HUES48 (cell line): ENCODE data around the gene B4GALNT4.
A peak's percentile ranks its signal among the peaks of the same experiment; 100 is the strongest.
"Not testable (repeated sequence)": the region's sequence is repeated elsewhere in the genome, so short reads cannot be mapped to it uniquely, and the experiment has no call there.

Source experiments
- H3K27ac ChIP-seq: one replicate; pipeline ENCODE4 v1.7.0; 2013; ENCODE audit warnings: low read depth, low read length, inconsistent platforms
- H3K27me3 ChIP-seq: 2 replicates; pipeline ENCODE4 v1.6.1; 2013; ENCODE audit warnings: mild to moderate bottlenecking, low read length; ENCODE audit not compliant: control insufficient read depth, insufficient read depth
- H3K36me3 ChIP-seq: 2 replicates; pipeline ENCODE4 v1.6.1; 2013; ENCODE audit warnings: low read length; ENCODE audit not compliant: control insufficient read depth, insufficient read depth
- H3K4me1 ChIP-seq: 2 replicates; pipeline ENCODE4 v1.6.1; 2013; ENCODE audit warnings: mild to moderate bottlenecking, low read length; ENCODE audit not compliant: control insufficient read depth, insufficient read depth
- H3K4me3 ChIP-seq: 2 replicates; pipeline ENCODE4 v1.5.1; 2013; ENCODE audit warnings: mild to moderate bottlenecking, low read depth, low read length
- H3K9ac ChIP-seq: 2 replicates; pipeline ENCODE4 v1.6.1; 2013; ENCODE audit warnings: mild to moderate bottlenecking, low read depth, low read length, moderate library complexity
- H3K9me3 ChIP-seq: 2 replicates; pipeline ENCODE4 v1.6.1; 2013; ENCODE audit warnings: low read length; ENCODE audit not compliant: control insufficient read depth, insufficient read depth

B4GALNT4 gene

DNA sequence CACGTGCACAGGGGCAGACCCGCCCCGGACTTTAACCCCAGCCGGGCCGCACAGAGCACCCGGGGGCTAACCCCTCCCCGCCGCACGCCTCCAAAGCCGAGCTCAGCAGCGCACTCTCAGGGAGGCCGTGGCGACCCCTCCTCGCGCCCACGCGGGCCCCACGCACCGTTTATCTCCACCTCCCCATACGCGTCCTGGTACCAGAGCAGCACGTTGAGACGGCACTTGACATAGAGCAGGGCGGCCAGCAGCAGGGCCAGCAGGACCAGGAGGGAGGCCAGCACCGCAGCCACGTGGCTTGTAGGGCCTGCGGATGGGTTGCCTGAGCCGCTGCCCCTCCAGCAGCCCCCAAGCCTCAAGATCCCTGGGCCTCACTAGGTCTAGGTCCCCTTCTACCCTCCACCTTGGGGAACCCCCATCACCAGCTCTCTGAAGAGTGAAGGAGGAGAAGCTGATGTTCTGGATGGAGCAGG lies 38.4 kb downstream of the B4GALNT4 start:
- Histone ChIP-seq H3K27ac (no peak overlapping the region), H3K4me1 (no peaks in the 10 kb centered on the region), H3K4me3 (peak overlapping the region; percentile 30; the same call in 1 of the 2 replicates), H3K36me3 (peaks cover 10% of the 10 kb centered on the region), H3K9ac (no peak overlapping the region), H3K9me3 (no peaks in the 10 kb centered on the region), H3K27me3 (no peaks in the 10 kb centered on the region)

GRCh38 chr11:408154-409007 lies 39.1 kb downstream of the B4GALNT4 start:
- no peaks in the 10 kb centered on the region for H3K4me1 ChIP-seq
- H3K9ac ChIP-seq, result no peak overlapping the region
- no peaks in the 10 kb centered on the region for H3K9me3 ChIP-seq
- H3K27me3 ChIP-seq, result no peaks in the 10 kb centered on the region
- H3K4me3 ChIP-seq, result no peak overlapping the region
- no peak overlapping the region for H3K27ac ChIP-seq
- peaks cover 10% of the 10 kb centered on the region for H3K36me3 ChIP-seq

DNA sequence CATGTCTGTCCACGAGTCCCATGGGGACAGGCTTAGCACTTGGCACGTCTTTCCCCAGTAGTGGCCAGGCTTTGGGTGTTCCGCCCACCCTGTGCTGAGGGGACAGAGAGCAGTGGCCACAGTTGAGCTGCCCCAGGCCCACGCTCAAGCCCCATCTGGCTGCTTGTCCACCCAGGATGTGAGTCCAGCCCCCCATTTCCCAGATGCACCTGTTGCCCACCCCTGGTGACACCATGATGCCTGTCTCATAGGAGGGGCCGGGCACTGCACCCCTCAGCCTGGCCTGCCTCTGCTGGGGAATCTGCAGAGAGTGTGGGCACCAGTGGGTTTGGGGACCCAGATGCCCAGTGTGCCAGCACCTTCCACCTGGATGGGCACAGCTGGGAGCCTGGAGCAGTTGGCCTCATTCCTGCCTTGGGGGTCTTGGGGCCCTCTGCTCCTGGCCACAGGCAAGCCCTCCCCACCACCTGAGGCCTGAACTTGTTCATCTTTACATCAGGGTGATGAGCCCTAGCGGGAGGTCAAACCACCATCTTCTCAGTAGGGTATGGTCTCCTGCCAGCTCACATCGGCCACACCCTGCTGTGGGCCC lies 39.8 kb downstream of the B4GALNT4 start:
- Histone ChIP-seq H3K9ac (no peak overlapping the region), H3K9me3 (no peaks in the 10 kb centered on the region), H3K27ac (no peak overlapping the region), H3K36me3 (peaks cover 3% of the 10 kb centered on the region; the same call in 1 of the 2 replicates), H3K27me3 (no peaks in the 10 kb centered on the region), H3K4me3 (no peak overlapping the region), H3K4me1 (no peaks in the 10 kb centered on the region)

DNA sequence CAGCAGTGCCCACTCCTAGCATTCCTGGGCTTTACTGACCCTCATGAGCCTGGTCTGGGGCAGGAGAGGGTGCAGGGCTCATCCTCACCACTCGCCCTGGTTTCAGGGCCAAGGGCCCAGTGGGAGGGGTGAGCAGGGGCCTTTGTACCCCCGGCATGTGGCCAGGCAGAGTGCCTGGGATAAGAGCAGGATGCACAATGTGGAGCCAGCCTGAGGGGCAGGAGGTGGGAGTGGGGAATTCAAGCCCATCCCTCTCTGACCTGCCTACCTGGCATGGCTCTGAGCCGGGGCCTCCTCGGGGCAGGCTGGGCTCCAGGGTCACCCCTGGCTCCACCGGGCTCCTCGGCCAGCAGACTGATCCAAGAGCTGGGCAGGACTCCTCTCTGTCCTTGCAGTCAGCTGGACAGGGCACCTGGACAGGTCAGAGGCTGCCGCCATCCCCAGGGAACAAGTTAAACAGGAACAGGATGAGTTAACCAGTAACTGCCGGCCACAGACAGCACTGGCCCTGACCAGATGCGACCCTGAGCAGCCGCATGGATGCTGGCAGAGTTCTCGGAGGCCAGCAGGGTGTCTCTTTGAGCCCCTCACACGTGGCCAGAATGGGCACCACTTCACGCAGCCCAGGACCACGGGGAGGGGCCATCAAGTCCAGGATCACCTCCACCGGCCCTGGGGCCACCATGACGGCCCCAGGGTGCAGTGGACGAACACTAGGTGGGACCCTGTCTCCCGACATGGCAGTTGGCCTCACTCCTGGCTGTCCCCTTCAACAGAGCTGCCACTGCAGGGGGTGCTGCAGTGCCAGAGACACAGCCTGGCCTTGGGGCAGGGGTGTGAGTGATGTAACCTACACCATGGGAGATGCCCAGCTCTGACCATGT lies 40.5 kb downstream of the B4GALNT4 start:
- Histone ChIP-seq H3K36me3 (no peaks in the 10 kb centered on the region), H3K9me3 (no peaks in the 10 kb centered on the region), H3K27me3 (no peaks in the 10 kb centered on the region), H3K27ac (no peak overlapping the region), H3K9ac (no peak overlapping the region), H3K4me1 (no peaks in the 10 kb centered on the region), H3K4me3 (no peak overlapping the region)

DNA sequence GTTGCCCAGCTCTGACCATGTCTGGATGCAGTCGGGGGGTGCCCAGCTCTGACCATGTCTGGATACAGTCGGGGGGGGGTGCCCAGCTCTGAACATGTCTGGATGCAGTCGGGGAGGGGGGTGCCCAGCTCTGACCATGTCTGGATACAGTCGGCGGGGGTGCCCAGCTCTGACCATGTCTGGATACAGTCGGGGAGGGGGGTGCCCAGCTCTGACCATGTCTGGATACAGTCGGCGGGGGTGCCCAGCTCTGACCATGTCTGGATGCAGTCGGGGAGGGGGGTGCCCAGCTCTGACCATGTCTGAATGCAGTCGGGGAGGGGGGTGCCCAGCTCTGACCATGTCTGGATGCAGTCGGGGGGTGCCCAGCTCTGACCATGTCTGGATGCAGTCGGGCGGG lies 41.4 kb downstream of the B4GALNT4 start:
- H3K9me3 ChIP-seq, H3K27ac ChIP-seq, H3K4me1 ChIP-seq, H3K9ac ChIP-seq, H3K36me3 ChIP-seq, H3K27me3 ChIP-seq, H3K4me3 ChIP-seq: not testable (repeated sequence)

DNA sequence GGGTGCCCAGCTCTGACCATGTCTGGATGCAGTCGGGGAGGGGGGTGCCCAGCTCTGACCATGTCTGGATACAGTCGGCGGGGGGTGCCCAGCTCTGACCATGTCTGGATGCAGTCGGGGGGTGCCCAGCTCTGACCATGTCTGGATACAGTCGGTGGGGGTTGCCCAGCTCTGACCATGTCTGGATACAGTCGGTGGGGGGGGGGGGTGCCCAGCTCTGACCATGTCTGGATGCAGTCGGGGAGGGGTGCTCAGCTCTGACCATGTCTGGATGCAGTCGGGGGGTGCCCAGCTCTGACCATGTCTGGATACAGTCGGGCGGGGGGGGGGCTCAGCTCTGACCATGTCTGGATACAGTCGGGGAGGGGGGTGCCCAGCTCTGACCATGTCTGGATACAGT lies 42.2 kb downstream of the B4GALNT4 start:
- not testable (repeated sequence) for H3K27me3 ChIP-seq, H3K4me3 ChIP-seq, H3K27ac ChIP-seq, H3K9ac ChIP-seq, H3K36me3 ChIP-seq, H3K9me3 ChIP-seq
- peaks cover 11% of the 10 kb centered on the region for H3K4me1 ChIP-seq

DNA sequence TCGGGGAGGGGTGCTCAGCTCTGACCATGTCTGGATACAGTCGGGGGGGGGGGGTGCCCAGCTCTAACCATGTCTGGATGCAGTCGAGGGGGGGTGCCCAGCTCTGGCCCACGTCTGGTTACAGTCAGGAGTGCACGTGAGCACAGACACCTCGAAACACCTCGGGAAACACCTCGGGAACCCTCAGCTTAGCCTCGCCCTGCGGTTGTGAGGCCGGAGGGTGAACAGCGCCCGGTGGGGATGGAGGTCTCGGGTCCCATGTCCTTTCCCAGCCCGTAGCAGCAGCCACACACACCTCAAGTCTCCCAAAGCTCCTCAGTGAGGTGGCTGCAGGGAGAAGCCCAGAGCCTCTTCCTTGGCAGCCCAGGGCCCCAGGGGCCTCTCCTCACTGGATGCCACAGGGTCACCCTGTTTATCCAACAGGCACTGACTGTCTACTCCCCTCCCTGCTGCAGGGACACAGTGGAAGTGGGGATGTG lies 43.4 kb downstream of the B4GALNT4 start:
- H3K9ac ChIP-seq, result no peak overlapping the region
- peaks cover 9% of the 10 kb centered on the region; the same call in 1 of the 2 replicates for H3K27me3 ChIP-seq
- H3K36me3 ChIP-seq, result no peaks in the 10 kb centered on the region
- no peak overlapping the region for H3K4me3 ChIP-seq
- no peaks in the 10 kb centered on the region for H3K9me3 ChIP-seq
- peaks cover 11% of the 10 kb centered on the region for H3K4me1 ChIP-seq
- no peak overlapping the region for H3K27ac ChIP-seq

- Histone ChIP-seq H3K9ac (no peak overlapping the region), H3K36me3 (no peaks in the 10 kb centered on the region), H3K27me3 (peaks cover 11% of the 10 kb centered on the region; the same call in 1 of the 2 replicates), H3K4me3 (no peak overlapping the region), H3K9me3 (no peaks in the 10 kb centered on the region), H3K27ac (no peak overlapping the region), H3K4me1 (peaks cover 11% of the 10 kb centered on the region)
These were observed 44.1 kb downstream of the B4GALNT4 start for GRCh38 chr11:413120-414081.

- Histone ChIP-seq H3K36me3 (no peaks in the 10 kb centered on the region), H3K4me3 (no peak overlapping the region), H3K27me3 (peaks cover 11% of the 10 kb centered on the region; the same call in 1 of the 2 replicates), H3K9ac (no peak overlapping the region), H3K4me1 (peaks cover 11% of the 10 kb centered on the region), H3K27ac (no peak overlapping the region), H3K9me3 (no peaks in the 10 kb centered on the region)
These were observed 45.1 kb downstream of the B4GALNT4 start for GRCh38 chr11:414318-414857.

DNA sequence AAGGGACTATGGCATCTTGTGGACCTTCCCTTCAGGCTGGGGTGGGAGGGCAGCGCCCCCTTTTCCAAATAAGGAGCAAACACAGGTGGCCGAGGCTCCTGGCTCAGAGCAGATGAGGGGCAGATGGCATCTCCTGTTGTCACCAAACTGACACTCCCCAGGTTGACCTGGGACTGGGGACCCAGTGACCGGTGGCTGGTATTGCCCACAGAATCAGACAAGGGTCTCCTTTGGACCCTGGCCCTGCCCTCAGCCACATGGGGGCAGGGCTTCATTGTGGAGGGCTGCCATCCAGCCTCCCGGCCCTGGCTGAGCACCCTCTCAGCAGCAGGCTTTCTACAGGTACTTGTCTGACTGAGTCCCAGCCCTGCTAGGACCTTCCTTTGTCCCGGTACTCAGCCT lies 46.3 kb downstream of the B4GALNT4 start:
- Histone ChIP-seq H3K27ac (no peak overlapping the region), H3K36me3 (no peaks in the 10 kb centered on the region), H3K4me3 (peak overlapping the region; percentile 76; the same call in 1 of the 2 replicates), H3K9me3 (no peaks in the 10 kb centered on the region), H3K9ac (no peak overlapping the region), H3K4me1 (peaks cover 11% of the 10 kb centered on the region), H3K27me3 (peaks cover 11% of the 10 kb centered on the region; the same call in 1 of the 2 replicates)
